Stimulated activated CD4-positive, alpha-beta T cell treated with anti-CD3 and anti-CD28 coated beads, Interleukin-15, amount 100 ng/mL, for 24 hours (primary cell): ENCODE data around the gene DCAF10.
"Not testable (repeated sequence)": the region's sequence is repeated elsewhere in the genome, so short reads cannot be mapped to it uniquely, and the experiment has no call there.

ENCODE experiments used
- DNase-seq: peaks from one replicate; pipeline ENCODE4 v3.0.0-alpha.2; 2020

DCAF10 gene

DNA sequence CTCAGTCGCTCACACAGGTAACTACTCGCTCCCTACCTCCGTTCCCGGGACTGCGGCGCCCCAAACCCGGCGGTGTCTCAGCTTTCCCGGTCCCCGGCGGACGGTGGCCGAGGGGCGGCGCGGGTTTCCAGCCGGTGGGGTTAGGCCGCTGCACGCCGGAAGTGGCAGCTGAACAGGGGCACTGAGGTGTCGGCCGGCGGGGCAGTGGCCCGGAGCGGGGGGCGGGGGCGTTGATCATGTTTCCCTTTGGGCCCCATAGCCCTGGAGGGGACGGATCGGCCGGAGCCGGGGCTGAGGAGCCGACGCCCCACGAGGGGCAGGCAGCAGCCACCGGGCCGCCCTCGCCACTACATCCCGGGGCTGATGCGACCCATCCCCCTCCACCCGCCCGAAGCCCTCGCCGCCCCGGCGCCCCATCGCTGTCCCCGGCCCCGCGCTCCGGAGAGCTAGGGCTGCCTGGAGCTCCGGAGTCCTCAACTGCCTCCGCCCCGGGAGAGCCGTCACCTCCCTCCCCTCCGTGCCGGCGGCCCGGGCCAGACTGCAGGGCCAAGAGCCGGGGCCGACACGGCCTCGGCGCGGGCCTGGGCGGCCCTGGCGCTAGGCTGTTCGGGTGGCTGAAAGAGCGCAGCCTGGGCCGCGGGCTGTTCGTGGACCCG is at the start of gene DCAF10:
TSS of gene DCAF10 (plus strand) at position 167 of the 656 bp plus-strand sequence. CDS start at position 237, 70 bp downstream.
- DNase-seq: peak; percentile 92

- no peak for DNase-seq
Observed at GRCh38 chr9:37751186-37751585, 49.4 kb upstream of the DCAF10 start.

GRCh38 chr9:37751704-37752103 is 48.9 kb upstream of the DCAF10 start:
- DNase-seq: not testable (repeated sequence)

DNA sequence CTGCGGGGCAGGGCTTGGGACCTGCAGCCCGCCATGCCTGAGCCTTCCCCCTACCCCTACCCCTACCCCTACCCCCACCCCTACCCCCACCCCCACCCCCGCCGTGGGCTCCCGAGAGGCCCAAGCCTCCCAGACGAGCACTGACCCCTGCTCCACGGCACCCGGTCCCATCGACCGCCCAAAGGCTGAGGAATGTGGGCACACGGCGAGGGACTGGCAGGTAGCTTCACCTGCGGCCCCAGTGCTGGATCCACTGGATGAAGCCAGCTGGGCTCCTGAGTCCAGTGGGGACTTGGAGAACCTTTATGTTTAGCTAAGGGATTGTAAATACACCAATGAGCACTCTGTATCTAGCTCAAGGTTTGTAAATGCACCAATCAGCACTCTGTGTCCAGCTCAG is 48.5 kb upstream of the DCAF10 start:
- not testable (repeated sequence) for DNase-seq

GRCh38 chr9:37752642-37753488 is 47.7 kb upstream of the DCAF10 start:
- DNase-seq: peak; percentile 34

DNA sequence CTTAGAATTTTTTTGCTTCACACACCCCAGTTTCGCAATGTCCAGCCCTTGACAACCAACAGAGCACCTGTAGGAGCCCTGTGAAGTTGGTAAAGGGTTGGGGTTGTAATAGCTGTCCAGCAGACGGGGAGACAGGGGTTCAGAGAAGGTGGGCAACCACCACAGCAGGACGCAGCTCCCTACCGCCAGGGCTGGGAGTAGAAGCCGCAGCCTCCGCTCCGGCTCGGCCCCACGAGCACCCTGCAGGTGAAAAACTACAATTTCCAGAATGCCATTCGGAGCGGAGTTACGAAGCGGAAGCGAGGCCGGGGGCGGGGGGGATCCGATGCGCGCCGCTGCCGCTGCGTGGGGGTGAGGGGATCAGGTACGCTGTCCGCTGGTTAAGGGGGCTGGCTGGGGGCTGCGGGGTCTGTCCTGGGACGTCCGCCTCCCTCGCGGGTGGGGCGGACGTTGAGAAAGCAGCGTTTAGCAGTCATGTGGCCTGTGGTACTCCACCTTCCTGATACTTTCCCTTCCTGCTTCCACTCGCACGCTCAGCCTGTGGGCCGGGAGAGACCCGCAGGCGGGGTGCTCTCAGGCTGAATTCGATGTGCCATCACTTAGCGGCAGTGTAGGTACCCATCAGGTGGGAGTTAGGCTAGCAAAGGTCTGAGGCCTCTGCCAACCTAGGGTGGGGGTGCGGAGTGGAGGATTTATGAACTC is 47.0 kb upstream of the DCAF10 start, which contains the start of gene TRMT10B:
TSS of gene TRMT10B (plus strand) at position 317 of the 702 bp plus-strand sequence. CDS start 8,127 bp downstream, outside the sequence.
- DNase-seq: peak; percentile 85

GRCh38 chr9:37758747-37759146 is 41.9 kb upstream of the DCAF10 start:
- DNase-seq: no peak

- DNase-seq: no peak
Observed at GRCh38 chr9:37760416-37761161, 40.0 kb upstream of the DCAF10 start.

- no peak for DNase-seq
Observed at GRCh38 chr9:37761511-37761910, 39.1 kb upstream of the DCAF10 start.

DNA sequence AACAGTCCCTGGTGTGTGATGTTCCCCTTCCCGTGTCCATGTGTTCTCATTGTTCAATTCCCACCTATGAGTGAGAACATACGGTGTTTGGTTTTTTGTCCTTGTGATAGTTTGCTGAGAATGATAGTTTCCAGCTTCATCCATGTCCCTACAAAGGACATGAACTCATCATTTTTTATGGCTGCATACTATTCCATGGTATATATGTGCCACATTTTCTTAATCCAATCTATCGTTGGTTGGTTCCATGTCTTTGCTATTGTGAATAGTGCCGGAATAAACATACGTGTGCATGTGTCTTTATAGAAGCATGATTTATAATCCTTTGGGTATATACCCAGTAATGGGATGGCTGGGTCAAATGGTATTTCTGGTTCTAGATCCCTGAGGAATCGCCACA is 35.3 kb upstream of the DCAF10 start:
- DNase-seq: not testable (repeated sequence)

DNA sequence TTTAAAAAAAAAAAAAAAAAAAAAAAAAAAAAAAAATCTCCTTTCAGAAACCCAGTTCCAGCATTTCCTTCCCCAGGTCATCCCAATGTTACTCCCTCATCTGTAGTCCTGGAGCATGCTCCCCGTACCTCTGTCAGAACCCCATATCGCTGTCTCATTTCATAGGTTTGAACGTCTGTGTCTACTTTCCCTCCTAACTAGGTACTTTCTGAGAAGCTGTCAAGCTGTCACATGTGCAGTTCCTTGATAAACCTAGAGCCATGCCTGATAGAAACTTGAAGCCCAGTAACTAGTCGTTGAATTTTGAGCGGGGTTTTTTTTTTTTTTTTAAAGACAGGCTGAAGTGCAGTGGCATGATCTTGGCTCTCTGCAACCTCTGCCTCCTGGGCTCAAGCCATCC is 31.3 kb upstream of the DCAF10 start:
- DNase-seq: no peak

DNA sequence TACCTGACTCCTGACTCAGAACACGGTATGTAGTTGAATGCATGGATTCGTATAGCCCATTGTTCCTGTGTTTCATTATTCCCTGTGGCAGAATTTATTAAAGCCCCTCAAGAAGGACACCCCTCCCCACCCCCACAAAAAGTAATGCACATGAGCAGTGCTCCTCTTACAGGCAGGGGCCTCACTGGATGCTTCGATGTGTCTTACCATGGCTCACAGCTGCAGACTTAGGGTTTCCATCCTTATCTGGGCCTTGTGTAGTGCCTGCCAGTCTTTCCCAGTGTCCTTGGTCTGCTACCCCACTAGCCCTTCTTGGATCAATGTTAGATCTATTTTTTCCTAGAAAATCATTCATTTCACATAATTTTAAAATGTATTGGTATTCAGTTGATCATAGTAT is 30.6 kb upstream of the DCAF10 start:
- no peak for DNase-seq

DNA sequence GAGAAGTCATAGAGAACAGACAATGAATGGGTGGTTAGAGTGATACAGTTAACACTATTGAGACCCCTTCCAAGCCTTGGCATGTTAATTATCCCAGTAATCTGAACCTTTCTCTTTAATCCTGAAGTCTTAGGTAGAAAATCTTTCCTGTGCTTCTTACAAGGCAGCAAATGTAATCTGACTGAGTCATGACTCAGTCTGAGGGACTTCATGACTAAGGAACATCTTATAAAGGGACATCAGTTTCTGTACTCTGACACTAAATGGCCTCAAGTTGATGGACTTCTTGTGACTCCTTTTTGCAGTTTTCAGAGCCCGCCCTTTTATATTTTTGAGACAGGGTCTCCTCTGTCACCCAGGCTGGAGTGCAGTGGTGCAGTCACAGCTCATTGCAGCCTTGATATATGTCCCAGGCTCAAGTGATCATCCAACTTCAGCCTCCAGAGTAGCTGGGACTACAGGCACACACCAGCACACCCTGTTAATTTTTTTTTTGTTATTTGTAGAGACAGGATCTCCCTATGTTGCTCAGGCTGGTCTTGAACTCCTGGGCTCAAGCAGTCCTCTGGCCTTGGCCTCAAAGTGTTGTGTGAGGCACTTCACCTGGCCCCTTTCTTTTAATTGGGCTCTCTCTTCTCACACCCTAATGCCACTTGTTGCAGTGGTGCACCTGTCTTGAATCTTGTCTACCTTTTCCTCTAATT is 25.2 kb upstream of the DCAF10 start:
- DNase-seq: no peak

DNA sequence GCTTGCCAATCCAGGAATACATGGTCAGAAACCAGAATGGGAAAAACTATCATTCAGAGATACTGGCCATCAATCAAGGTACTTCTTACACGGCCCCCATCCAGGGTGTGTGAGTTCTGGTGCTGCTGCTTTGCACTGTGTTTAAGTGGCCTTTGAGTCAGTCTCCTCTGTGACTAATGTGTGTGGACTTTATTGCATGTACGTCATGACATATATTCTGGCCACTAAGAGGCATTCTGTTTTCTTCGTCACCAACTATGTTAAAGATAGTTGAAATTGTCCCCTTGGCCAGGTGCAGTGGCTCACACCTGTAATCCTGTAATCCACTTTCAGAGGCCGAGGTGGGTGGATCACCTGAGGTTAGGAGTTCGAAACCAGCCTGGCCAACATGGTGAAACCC is 24.3 kb upstream of the DCAF10 start:
- no peak for DNase-seq

DNA sequence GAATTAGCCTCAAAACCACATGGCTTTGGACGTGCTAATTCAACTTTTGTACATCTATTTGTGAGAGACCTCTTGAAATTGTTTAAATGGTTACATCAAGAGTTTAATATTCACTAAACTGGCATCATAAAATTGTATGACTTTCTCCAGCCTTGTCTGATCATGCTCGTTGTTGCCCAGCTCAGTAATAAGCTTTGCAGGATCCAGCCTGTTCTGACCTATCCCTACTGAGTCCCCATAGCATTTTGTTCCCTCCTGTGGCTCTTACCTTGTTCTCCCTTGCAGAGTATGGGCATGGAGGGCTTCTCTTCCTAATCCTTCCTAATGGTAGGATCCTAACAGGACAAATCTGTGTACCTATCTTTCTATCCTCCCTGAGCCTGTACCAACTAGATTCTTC is 22.1 kb upstream of the DCAF10 start:
- no peak for DNase-seq

GRCh38 chr9:37784291-37784615 is 16.3 kb upstream of the DCAF10 start:
- no peak for DNase-seq

GRCh38 chr9:37784616-37785483 is 15.7 kb upstream of the DCAF10 start, which contains the start of gene EXOSC3:
Gene EXOSC3, minus strand, starts transcription at chr9:37785064. Its CDS starts 20 bp downstream, at chr9:37785044.
- peak; percentile 93 for DNase-seq

GRCh38 chr9:37787059-37787458 is 13.5 kb upstream of the DCAF10 start:
- DNase-seq: peak; percentile 16

DNA sequence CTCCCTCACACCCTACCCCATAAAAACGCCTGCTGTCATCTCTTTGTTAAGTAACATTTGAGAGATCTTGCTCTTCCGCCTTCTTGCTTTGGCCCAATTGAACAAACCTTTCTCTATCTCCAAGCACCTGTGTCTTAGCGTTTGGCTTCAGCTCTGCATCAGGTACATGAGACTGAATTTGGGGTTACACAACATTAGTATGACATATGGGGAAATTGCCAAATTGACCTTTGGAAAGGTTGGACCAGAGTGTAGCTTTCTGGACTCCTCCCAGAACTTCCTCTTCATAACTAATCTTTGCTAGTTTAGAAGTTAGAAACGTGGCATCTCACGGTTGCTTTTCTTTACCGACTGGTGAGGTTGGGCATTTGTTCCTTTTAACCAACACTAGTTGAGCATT is 12.3 kb upstream of the DCAF10 start:
- DNase-seq: no peak

- DNase-seq: no peak
Observed at GRCh38 chr9:37790096-37790495, 10.5 kb upstream of the DCAF10 start.

GRCh38 chr9:37792122-37792521 is 8.5 kb upstream of the DCAF10 start:
- DNase-seq: no peak
